Motor neuron (in vitro differentiated cells): Measurements from ENCODE around the gene ZNF318. TPM values are rescaled to one million over a fixed set of nuclear protein-coding genes. Genes with fewer than 3 reads are reported as not detected.

Experiments used
- ATAC-seq, 8 experiments: fragments of 200-7000 bp; cut with Tn5 transposase; replicated peaks in 6 of 8; 2 replicates each; pipeline ENCODE4 v1.8.0; 2021; ENCODE audit warnings: mild to moderate bottlenecking in 8 of 8, moderate library complexity in 8 of 8
- H3K27ac ChIP-seq, 2 donors: fragments of 250-450 bp; sonication (Bioruptor Pico); 2 replicates each; pipeline ENCODE4 v1.9.0; 2021; ENCODE audit warnings: antibody characterized with exemption in 2 of 2, mild to moderate bottlenecking in 2 of 2, moderate library complexity in 1 of 2
- H3K4me1 ChIP-seq, 2 donors: fragments of 250-450 bp; sonication (Bioruptor Pico); replicated peaks in 1 of 2; 2 replicates each; pipeline ENCODE4 v1.6.1; 2021; ENCODE audit warnings: antibody characterized with exemption in 2 of 2, mild to moderate bottlenecking in 2 of 2, moderate library complexity in 1 of 2
- H3K4me3 ChIP-seq, 5 donors: fragments of 250-450 bp; sonication (Bioruptor Pico); 2 replicates each; pipeline ENCODE4 v1.9.0; 2021; ENCODE audit warnings: antibody characterized with exemption in 5 of 5, mild to moderate bottlenecking in 5 of 5, moderate library complexity in 4 of 5
- WGBS, 10 experiments: fragments of 450-650 bp; shearing (Covaris generic); methylation state at CpG; one replicate each; pipeline ENCODE4 v1.0.0; 2022; 5-methylcytosine and 5-hydroxymethylcytosine counted together
- in situ Hi-C, 9 experiments: fragments of 400-800 bp; cut with MboI; loops; one replicate each; pipeline ENCODE4 v1.15.0; 2021; ENCODE audit warnings: low sequenced_read_pairs in 9 of 9, low pct_unique_long_range_greater_than_20kb in 2 of 9; ENCODE audit not compliant: unreplicated experiment in 9 of 9
- total RNA-seq, 8 experiments: library from RNA; unstranded; fragments of 300-600 nt; gene quantifications; 2 replicates each; pipeline versions ENCODE4 v1.2.3 to v1.2.4, GENCODE V29; 2022

ZNF318 gene
- total RNA-seq, 8 experiments from 2014 or later: 9.4 to 25.0 (median 14.7) TPM

- peaks cover 2 to 8% of the 10 kb centered on the region in 2 donors for H3K4me1 ChIP-seq
- in situ Hi-C loops: no loop called here
- no peak for ATAC-seq
- H3K4me3 ChIP-seq: no peak overlapping the region
- 77 to 100% (median 89%) methylated on average over 1 to 5 of the region's 6 CpGs; no CpG with 5 or more reads in 2 of the 10 experiments for WGBS, 10 experiments
- H3K27ac ChIP-seq: no peak overlapping the region
Measured at GRCh38 chr6:43292341-43292740, 77.1 kb downstream of the ZNF318 start.

DNA sequence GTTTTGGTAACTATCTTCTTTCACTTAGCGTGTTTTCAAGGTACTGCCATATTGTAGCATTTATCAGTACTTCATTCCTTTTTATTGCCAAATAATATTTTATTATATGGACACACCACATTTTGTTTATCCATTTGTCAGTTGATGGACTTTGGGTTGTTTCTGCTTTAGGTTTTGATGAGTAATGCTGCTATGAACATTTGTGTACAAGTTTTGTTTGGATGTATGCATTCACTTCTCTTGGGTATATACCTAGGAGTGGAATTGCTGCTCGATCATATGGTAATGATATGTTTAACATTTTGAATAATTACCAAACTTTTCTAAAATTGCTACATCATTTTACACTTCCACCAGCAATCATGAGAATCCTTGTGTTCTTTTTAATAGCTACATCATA, 77.7 kb downstream of the ZNF318 start:
- ATAC-seq: no peak
- 8 to 100% (median 71%) methylated on average over 1 to 2 of the region's 2 CpGs; no CpG with 5 or more reads in 1 of the 10 experiments for WGBS, 10 experiments
- in situ Hi-C loops: no loop called here
- Histone ChIP-seq H3K4me1 (peaks cover 0 to 2% of the 10 kb centered on the region in 2 donors), H3K4me3 (no peak overlapping the region), H3K27ac (no peak overlapping the region)

GRCh38 chr6:43290905-43291355, 78.5 kb downstream of the ZNF318 start:
- in situ Hi-C loops: no loop called here
- Histone ChIP-seq H3K27ac (no peak overlapping the region), H3K4me3 (no peak overlapping the region), H3K4me1 (no peaks in the 10 kb centered on the region)
- WGBS, 10 experiments: 59 to 100% (median 72%) methylated on average over 1 to 5 of the region's 6 CpGs; no CpG with 5 or more reads in 1 of the 10 experiments
- peak in 2 of 8 experiments; percentile 22 to 85 for ATAC-seq

GRCh38 chr6:43290339-43290904, 79.0 kb downstream of the ZNF318 start:
- H3K4me1 ChIP-seq: no peaks in the 10 kb centered on the region
- H3K4me3 ChIP-seq: no peak overlapping the region
- in situ Hi-C loops: no loop called here
- 20 to 76% (median 50%) methylated on average over 1 to 2 of the region's 3 CpGs; no CpG with 5 or more reads in 5 of the 10 experiments for WGBS, 10 experiments
- H3K27ac ChIP-seq: no peak overlapping the region
- no peak for ATAC-seq

- Histone ChIP-seq H3K4me1 (no peaks in the 10 kb centered on the region), H3K27ac (no peak overlapping the region), H3K4me3 (no peak overlapping the region)
- in situ Hi-C loops: no loop called here
- 69 to 100% (median 83%) methylated on average over 1 to 3 of the region's 7 CpGs; no CpG with 5 or more reads in 3 of the 10 experiments for WGBS, 10 experiments
- peak in 2 of 8 experiments; percentile 2 to 12 for ATAC-seq
Measured at GRCh38 chr6:43287717-43288679, 81.4 kb downstream of the ZNF318 start.

DNA sequence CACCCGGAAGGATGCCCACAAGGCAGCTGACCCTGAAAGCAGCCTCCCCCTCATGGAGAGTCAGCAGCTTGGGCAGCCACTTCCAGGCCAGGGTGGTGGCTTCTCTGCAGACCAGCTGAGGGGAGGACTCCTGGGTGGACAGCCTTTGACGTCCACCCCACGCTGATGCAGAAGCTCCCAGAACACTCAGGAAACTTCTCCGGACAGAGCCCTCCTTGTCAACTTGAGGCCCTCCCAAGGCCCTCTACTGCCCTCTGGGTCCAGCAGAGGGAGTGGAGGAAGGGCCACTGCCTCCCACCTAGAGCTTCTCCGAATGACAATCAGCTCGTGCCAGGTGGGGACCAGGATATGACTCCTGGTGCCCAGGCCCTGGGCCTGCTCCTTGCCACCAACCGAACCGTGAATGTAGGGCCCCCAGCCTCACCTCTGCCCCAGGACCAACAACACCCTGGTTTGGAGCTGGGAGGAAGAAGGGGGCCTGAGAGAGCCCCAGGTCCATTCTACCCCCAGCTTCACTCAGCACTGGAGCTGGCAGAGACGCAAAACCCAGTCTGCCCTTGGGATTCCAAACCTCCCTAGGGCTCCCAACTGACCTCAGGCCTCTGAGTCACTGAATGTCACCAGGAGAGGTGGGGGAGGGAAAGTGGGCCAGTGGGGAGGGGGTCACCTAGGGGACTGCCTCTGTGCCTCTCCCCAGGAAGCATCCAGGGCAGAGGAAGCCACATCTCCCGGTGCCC, 82.3 kb downstream of the ZNF318 start:
- H3K4me3 ChIP-seq: no peak overlapping the region
- WGBS, 10 experiments: 59 to 100% (median 100%) methylated on average over 1 to 3 of the region's 10 CpGs; no CpG with 5 or more reads in 5 of the 10 experiments
- no peak overlapping the region for H3K27ac ChIP-seq
- in situ Hi-C loops: no loop called here
- H3K4me1 ChIP-seq: no peaks in the 10 kb centered on the region
- ATAC-seq: peak in 5 of 8 experiments; percentile 2 to 64 (median 23)

GRCh38 chr6:43286456-43286979, 82.9 kb downstream of the ZNF318 start:
- no peaks in the 10 kb centered on the region for H3K4me1 ChIP-seq
- 40 to 100% (median 86%) methylated on average over 1 to 4 of the region's 6 CpGs; no CpG with 5 or more reads in 4 of the 10 experiments for WGBS, 10 experiments
- in situ Hi-C loops: no loop called here
- ATAC-seq: peak in 1 of 8 experiments; percentile 3
- H3K4me3 ChIP-seq: no peak overlapping the region
- H3K27ac ChIP-seq: no peak overlapping the region

Other genes starting within 250 kb of the ZNF318 start
- 10 to 100 TPM in 5 of 8 experiments, 1 to 10 TPM in 3; 8.5 to 25.9 (median 16.2) TPM for gene SRF, start 198.4 kb downstream of the ZNF318 start, total RNA-seq
- gene CUL9, start 187.5 kb downstream of the ZNF318 start, total RNA-seq: 10 to 100 TPM; 15.3 to 70.3 (median 23.3) TPM
- 10 to 100 TPM; 15.3 to 73.6 (median 33.9) TPM for gene DNPH1, start 140.2 kb downstream of the ZNF318 start, total RNA-seq
- gene TTBK1, start 126.2 kb downstream of the ZNF318 start, total RNA-seq: 10 to 100 TPM in 3 of 8 experiments, 1 to 10 TPM in 4, under 1 TPM in 1; 0.41 to 13.6 (median 8.4) TPM
- under 1 TPM in 5 of 8 experiments, not detected in 3; 0.23 to 0.78 (median 0.63) TPM for gene SLC22A7, start 71.4 kb downstream of the ZNF318 start, total RNA-seq
- gene CRIP3, start 60.8 kb downstream of the ZNF318 start, total RNA-seq: 1 to 10 TPM in 6 of 8 experiments, under 1 TPM in 2; 0.81 to 4.1 (median 2.0) TPM
- 10 to 100 TPM; 10.3 to 70.3 (median 16.4) TPM for gene ABCC10, start 57.9 kb upstream of the ZNF318 start, total RNA-seq
- 1 to 10 TPM; 1.5 to 6.5 (median 5.0) TPM for gene DLK2, start 85.9 kb upstream of the ZNF318 start, total RNA-seq
- gene TJAP1, start 107.9 kb upstream of the ZNF318 start, total RNA-seq: 10 to 100 TPM in 7 of 8 experiments, 1 to 10 TPM in 1; 7.4 to 24.2 (median 12.7) TPM
- gene LRRC73, start 140.7 kb upstream of the ZNF318 start, total RNA-seq: 1 to 10 TPM in 4 of 8 experiments, under 1 TPM in 4; 0.67 to 3.7 (median 1.4) TPM
- gene YIPF3, start 147.3 kb upstream of the ZNF318 start, total RNA-seq: 100 to 1,000 TPM in 4 of 8 experiments, 10 to 100 TPM in 4; 59.3 to 142 (median 101) TPM
- 10 to 100 TPM; 27.7 to 56.9 (median 41.8) TPM for gene POLR1C, start 147.4 kb upstream of the ZNF318 start, total RNA-seq
- 10 to 100 TPM; 29.4 to 70.9 (median 38.8) TPM for gene XPO5, start 206.4 kb upstream of the ZNF318 start, total RNA-seq
- 10 to 100 TPM in 5 of 8 experiments, 1 to 10 TPM in 3; 4.9 to 44.8 (median 16.4) TPM for gene POLH, start 206.5 kb upstream of the ZNF318 start, total RNA-seq